Esophagus (tissue), 2 donors: ENCODE measurements around the gene CD300LF. TPM values are rescaled to one million over a fixed set of nuclear protein-coding genes. Genes with fewer than 3 reads are reported as not detected.

Source experiments
- H3K27ac ChIP-seq, 2 donors: one replicate each; pipeline ENCODE4 v1.5.1; 2013; ENCODE audit warnings: low read depth in 2 of 2, mild to moderate bottlenecking in 2 of 2, inconsistent platforms in 1 of 2, low read length in 1 of 2, moderate library complexity in 1 of 2
- H3K27me3 ChIP-seq, 2 donors: one replicate each; pipeline ENCODE4 v1.6.1; 2013; ENCODE audit warnings: low read length in 2 of 2, control low read depth in 1 of 2, mild to moderate bottlenecking in 1 of 2; ENCODE audit not compliant: insufficient read depth in 2 of 2, control insufficient read depth in 1 of 2
- H3K36me3 ChIP-seq, 2 donors: one replicate each; pipeline ENCODE4 v1.6.1; 2013; ENCODE audit warnings: low read length in 1 of 2; ENCODE audit not compliant: control insufficient read depth in 2 of 2, insufficient read depth in 2 of 2
- H3K4me1 ChIP-seq, 2 donors: one replicate each; pipeline ENCODE4 v1.6.1; 2013; ENCODE audit warnings: low read length in 1 of 2; ENCODE audit not compliant: control insufficient read depth in 2 of 2, insufficient read depth in 2 of 2
- H3K4me3 ChIP-seq, 2 donors: one replicate each; pipeline ENCODE4 v1.5.1; 2013; ENCODE audit warnings: low read length in 2 of 2, mild to moderate bottlenecking in 2 of 2, low read depth in 1 of 2, moderate library complexity in 1 of 2
- H3K9me3 ChIP-seq, 2 donors: one replicate each; pipeline ENCODE4 v1.6.1; 2013; ENCODE audit warnings: mild to moderate bottlenecking in 2 of 2, low read depth in 1 of 2, low read length in 1 of 2, moderate library complexity in 1 of 2; ENCODE audit not compliant: control insufficient read depth in 2 of 2, insufficient read depth in 1 of 2
- WGBS, 2 donors: extraction: QIAGEN DNeasy Blood & Tissue Kit; methylation state at CpG; one replicate each; pipeline ENCODE4 v1.1.7; 2013; 5-methylcytosine and 5-hydroxymethylcytosine counted together
- polyA plus RNA-seq, 2 donors: library from polyadenylated mRNA; stranded (reverse); fragments of 200-250 nt; gene quantifications; one replicate each; pipeline ENCODE4 v1.2.3, GENCODE V29; 2013
- donor health status: healthy with polysubstance abuse.
- donor health status: Bipolar disorder and iron deficiency.

The CD300LF gene
- polyA plus RNA-seq, 2 donors: 0.04 to 0.14 TPM

GRCh38 chr17:74722782-74723181, 10.1 kb upstream of the CD300LF start:
- Histone ChIP-seq H3K27ac (no peak overlapping the region), H3K9me3 (peaks cover 0 to 5% of the 10 kb centered on the region in 2 donors), H3K27me3 (no peaks in the 10 kb centered on the region), H3K4me1 (no peaks in the 10 kb centered on the region), H3K4me3 (no peak overlapping the region), H3K36me3 (no peaks in the 10 kb centered on the region)
- 76 to 79% methylated on average over 4 of the region's 4 CpGs for WGBS, 2 donors

- Histone ChIP-seq H3K4me3 (no peak overlapping the region), H3K9me3 (peaks cover 0 to 5% of the 10 kb centered on the region in 2 donors), H3K36me3 (no peaks in the 10 kb centered on the region), H3K27ac (no peak overlapping the region), H3K27me3 (no peaks in the 10 kb centered on the region), H3K4me1 (no peaks in the 10 kb centered on the region)
- WGBS, 2 donors: 91 to 93% methylated on average over 4 of the region's 4 CpGs
Measured at GRCh38 chr17:74720506-74720905, 7.8 kb upstream of the CD300LF start.

DNA sequence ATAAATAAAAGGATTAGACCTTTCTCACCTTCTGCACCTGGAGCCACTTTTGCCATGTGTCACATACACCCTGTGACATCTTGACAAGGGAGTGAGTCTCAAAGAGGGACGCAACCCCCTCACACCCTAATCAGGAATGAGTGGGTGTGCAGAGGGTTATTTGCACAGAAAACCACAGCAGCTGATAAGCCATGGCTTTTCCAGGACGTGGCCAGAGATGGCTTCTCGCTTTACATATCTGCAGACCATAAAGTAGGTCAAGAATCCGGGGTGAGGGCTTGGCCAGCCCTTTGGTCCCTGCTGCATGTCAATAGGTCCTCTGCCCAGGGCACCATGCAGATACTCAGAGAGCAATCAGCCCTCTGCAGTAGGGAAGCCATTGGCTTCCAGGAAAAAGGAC, 2.4 kb upstream of the CD300LF start:
- 36 to 49% methylated on average over 4 of the region's 4 CpGs for WGBS, 2 donors
- H3K4me1 ChIP-seq: no peaks in the 10 kb centered on the region
- no peak overlapping the region for H3K27ac ChIP-seq
- H3K27me3 ChIP-seq: no peaks in the 10 kb centered on the region
- no peaks in the 10 kb centered on the region for H3K36me3 ChIP-seq
- no peak overlapping the region for H3K4me3 ChIP-seq
- H3K9me3 ChIP-seq: no peaks in the 10 kb centered on the region

DNA sequence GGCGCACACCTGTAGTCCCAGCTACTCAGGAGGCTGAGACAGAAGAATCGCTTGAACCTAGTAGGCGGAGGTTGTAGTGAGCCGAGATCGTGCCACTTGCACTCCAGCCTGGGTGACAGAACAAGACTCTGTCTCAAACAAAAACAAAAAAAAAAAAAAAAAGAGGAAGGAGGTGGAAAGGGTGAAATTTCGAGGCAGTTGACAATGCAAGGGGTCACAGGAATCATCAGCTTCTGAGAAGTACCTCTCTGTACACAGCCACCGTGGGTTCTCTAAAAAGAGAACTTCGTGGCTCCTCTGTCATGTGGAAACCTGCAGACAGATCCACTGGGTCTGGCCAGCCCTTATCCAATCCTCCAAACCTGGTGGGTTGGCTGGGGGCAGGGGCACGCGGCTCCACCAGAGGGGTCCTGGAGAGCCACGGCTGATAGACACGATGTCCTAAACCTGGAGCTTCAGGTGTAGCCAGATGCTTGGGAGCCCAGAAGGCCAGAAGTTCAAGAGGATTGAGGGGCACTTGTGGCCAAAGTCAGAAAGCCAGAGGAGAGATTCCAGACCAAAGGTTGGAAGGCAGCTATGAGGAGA, 540 bp upstream of the CD300LF start:
- WGBS, 2 donors: 76 to 82% methylated on average over 12 of the region's 12 CpGs
- Histone ChIP-seq H3K27me3 (no peaks in the 10 kb centered on the region), H3K27ac (no peak overlapping the region)

DNA sequence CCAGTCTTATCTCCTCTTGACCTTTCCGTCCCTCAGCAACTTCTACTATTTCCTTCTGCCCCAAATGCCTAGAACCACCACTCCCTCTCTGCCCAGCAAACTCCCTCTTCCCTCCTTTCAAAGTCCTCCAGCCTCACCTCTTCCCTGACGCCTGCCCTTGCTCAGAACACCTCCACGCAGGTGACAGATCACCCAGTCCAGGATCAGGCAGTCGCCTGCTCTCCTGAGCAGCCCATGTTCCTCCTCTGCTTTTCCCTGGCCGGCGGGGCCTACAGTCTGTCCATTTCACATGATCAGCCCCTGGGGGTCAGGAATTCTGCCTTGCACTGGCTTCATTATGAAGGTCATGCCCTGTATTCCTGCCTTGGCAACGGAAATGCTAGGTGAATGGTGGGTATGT, 422 bp downstream of the CD300LF start:
- Histone ChIP-seq H3K4me1 (no peaks in the 10 kb centered on the region), H3K4me3 (no peak overlapping the region), H3K9me3 (no peaks in the 10 kb centered on the region), H3K36me3 (no peaks in the 10 kb centered on the region), H3K27ac (no peak overlapping the region), H3K27me3 (no peaks in the 10 kb centered on the region)
- 72% methylated on average over 7 of the region's 7 CpGs for WGBS, 2 donors

More for the DNA sequence above, 540 bp upstream of the CD300LF start:
- Histone ChIP-seq H3K4me3 (no peak overlapping the region), H3K9me3 (no peaks in the 10 kb centered on the region), H3K4me1 (no peaks in the 10 kb centered on the region), H3K36me3 (no peaks in the 10 kb centered on the region)

DNA sequence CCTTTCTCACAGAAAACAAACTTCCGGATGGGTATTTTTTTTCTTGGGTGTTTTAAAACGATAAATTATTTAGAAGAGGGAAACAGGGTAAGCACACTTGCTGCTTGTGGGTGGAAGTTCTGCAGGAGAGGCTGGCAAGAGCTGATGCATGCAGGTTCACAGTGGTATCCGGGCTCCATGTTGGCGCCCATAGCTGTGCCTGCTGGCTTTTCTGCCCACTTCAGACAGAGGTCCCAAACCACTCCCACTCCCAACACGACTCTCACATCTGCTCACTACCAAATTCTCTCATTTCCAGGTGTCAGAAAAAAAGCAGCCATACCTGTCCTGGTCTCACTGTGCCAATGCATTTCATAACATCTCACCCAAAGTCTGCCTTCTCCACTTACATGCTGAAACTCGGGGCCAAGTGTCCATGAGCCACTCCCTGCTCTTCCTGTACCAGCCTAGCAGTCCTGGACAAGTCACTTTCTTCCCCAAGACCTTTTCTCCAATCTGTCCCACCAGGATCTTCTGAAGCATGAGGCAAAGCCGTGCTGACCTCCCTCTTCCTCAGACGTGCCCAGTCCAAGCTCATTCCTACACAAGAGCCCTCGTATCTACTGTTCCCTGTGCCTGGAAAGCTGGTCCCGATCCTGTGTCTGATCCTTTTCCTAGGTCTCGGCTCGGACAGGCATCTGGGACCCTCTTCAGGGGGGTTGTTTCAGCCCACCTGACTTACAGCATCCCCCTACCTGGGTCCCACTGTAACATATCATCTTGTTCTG, 1.5 kb downstream of the CD300LF start:
- no peaks in the 10 kb centered on the region for H3K27me3 ChIP-seq
- no peak overlapping the region for H3K27ac ChIP-seq
- H3K36me3 ChIP-seq: no peaks in the 10 kb centered on the region
- 57 to 62% methylated on average over 12 of the region's 12 CpGs for WGBS, 2 donors
- H3K9me3 ChIP-seq: no peaks in the 10 kb centered on the region
- no peak overlapping the region for H3K4me3 ChIP-seq
- H3K4me1 ChIP-seq: no peaks in the 10 kb centered on the region

DNA sequence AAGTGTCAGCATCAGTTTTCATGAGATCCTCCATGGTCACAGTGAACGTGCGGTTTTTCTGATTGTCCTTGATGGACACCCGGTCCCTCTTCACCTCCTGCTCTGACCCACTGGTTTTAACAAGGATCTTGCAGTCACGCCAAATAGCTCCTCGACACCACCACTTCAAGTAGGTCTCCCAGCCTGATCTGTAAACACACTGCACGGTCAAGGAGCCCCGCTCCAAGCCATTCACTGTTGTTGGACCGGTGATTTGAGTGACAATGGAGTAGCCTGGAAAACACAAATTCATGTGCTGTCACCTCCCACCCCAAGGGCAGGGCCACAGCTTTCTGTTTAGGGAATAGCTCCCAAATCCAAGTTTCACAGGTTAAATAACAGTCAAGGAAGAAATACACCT, 8.2 kb downstream of the CD300LF start:
- Histone ChIP-seq H3K27ac (no peak overlapping the region), H3K4me1 (no peaks in the 10 kb centered on the region), H3K4me3 (no peak overlapping the region), H3K9me3 (no peaks in the 10 kb centered on the region), H3K27me3 (no peaks in the 10 kb centered on the region), H3K36me3 (no peaks in the 10 kb centered on the region)
- WGBS, 2 donors: 85 to 88% methylated on average over 8 of the region's 8 CpGs

DNA sequence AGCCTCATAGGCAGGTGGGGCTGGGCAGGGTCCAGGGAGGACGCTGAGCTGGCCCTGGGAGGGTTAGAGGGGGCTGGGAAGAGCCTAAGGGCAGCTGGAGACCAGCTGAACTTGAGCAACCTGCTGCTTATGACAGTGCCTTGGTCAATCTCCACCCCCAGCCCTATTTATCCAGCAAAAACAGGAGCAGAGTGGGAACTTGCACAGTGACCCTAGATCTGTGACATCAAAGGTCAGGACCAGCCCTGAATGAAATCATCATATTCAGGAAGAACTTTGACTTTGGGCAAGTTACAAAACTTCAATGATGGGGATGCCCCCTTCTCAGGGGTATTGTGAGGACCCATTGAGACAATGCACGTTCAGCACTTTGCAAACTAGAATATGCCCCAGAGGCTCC, 9.4 kb downstream of the CD300LF start:
- WGBS, 2 donors: 49 to 63% methylated on average over 2 of the region's 2 CpGs
- H3K27ac ChIP-seq: no peak overlapping the region
- H3K9me3 ChIP-seq: no peaks in the 10 kb centered on the region
- no peak overlapping the region for H3K4me3 ChIP-seq
- no peaks in the 10 kb centered on the region for H3K4me1 ChIP-seq
- no peaks in the 10 kb centered on the region for H3K27me3 ChIP-seq
- H3K36me3 ChIP-seq: no peaks in the 10 kb centered on the region

DNA sequence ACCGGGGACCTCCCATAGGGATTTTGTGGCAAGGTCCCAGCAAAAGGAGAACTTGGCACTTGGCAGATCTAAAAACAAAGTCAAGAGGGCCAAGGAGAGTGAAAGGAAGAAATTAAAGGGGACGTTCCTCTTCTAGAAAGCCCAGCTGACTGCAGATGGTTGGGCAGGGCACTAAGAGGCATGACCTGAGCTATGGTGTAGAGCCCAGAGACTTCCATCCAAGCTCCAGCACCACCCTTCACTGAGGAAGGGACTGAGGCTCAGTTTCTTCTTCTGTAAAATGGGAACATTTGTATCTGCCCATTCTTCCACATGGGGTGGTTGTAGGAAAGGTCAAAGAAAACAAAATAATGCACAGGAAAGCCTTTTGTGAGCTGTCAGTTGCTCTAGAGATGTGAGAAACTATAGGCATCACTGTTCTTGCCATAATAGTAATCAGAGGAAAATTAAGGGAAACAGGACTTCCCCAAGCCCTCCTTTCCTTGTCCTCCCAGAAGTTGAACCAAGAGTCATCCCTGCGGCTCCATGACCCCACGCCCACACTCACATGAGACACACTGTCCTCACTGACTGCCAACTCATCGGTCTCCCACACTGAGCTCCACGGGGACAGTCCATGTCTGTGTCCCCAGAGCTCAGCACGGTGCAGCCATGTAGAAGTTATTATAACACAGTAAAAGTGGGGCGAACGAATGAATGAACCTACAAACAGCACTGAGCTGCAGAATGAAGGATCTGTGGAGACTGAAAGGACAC, 10.4 kb downstream of the CD300LF start:
- Histone ChIP-seq H3K9me3 (no peaks in the 10 kb centered on the region), H3K4me1 (no peaks in the 10 kb centered on the region), H3K27me3 (no peaks in the 10 kb centered on the region), H3K36me3 (no peaks in the 10 kb centered on the region), H3K4me3 (no peak overlapping the region), H3K27ac (no peak overlapping the region)
- 75 to 77% methylated on average over 9 of the region's 9 CpGs for WGBS, 2 donors
